GM12892 (cell line): ENCODE measurements around the gene TAF1.

Experiments used
- POLR2A ChIP-seq: IDR thresholded peaks from 2 replicates; pipeline ENCODE4 v1.6.1; 2011; ENCODE audit warnings: low read depth, low read length, control low read depth
- POLR2AphosphoS5 ChIP-seq: IDR thresholded peaks from 2 replicates; pipeline ENCODE4 v1.6.1; 2011; ENCODE audit warnings: low read depth, low read length, control low read depth
- TAF1 ChIP-seq: IDR thresholded peaks from 2 replicates; pipeline ENCODE4 v1.6.1; 2011; ENCODE audit warnings: low read depth, mild to moderate bottlenecking, control low read depth, low read length, borderline replicate concordance

DNA sequence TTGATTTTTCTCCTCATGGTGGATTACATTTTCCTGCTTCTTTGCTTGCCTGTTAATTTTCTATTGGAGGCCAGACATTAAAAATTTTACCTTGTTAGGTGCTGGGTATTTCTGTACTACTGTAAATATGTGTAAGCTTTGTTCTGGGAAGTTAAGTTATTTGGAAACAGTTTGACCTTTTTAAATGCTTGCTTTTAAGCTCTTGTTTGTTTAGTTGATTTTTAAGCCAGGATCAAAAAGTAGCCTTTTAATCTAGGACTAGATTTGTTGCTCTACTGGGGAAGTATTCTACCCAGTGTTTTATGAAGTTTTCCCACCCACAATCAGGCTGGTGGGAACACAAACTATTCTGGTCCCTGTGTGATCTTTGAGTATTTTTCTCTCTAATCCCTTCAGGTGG is 121.7 kb downstream of the TAF1 start:
- TF ChIP-seq POLR2A (no peak), POLR2AphosphoS5 (no peak), TAF1 (no peak)
